ENCODE measurements around the gene BOD1. TPM values are rescaled to one million over a fixed set of nuclear protein-coding genes. Genes with fewer than 3 reads are reported as not detected.

The BOD1 gene
- total and polyA plus RNA-seq, 2 donors (not counting 3 experiments of a cell fraction or from before 2014, with no cell fraction given): 57.6 to 62.4 TPM

DNA sequence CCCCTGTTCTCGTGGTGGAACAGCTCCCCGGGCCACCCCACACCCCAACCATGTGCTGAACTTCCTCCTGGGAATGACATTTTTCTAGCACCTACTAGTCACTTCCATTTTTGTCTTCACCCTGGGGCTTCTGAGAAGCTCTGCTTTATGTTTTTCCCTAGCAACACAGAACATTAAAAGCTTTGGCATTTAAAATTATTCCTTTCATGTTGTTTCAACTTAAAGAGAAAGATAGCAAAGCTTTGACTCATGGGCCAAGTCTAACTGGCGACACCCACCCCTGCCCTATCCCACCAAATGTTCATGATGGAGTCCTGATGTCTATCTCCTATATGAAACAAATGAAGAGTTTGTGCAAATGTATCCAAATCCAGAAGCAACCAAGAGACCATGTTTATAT, 22.4 kb downstream of the BOD1 start:
- ChIA-PET POLR2A (no interaction called here), CTCF (interaction anchor here (1.0 to 1.1 kb wide), 3 partner anchors 12 to 379 kb away, joined by 4 to 7 read pairs (median 4); no protein-coding TSS in a partner anchor)
- Histone ChIP-seq H3K4me2 (ENCODE audit: insufficient read depth, low read length) (no peak overlapping the region), H4K20me1 (replicated peaks; ENCODE audit: control insufficient read depth, extremely low read depth, insufficient read depth, low read length) (no peaks in the 10 kb centered on the region), H3K4me3 (replicated peaks in 1 of 3; ENCODE audit: insufficient read depth in 1 of 3, low read depth in 1 of 3, low read length in 3 of 3) (no peak overlapping the region), H3K27ac (ENCODE audit: insufficient read depth, low read depth, low read length) (no peak overlapping the region), H3K4me1 (ENCODE audit: control insufficient read depth, extremely low read depth, insufficient read depth, low read length) (no peaks in the 10 kb centered on the region), H3K79me2 (ENCODE audit: control insufficient read depth, insufficient read depth, low read length) (no peaks in the 10 kb centered on the region), H3K9me1 (replicated peaks; ENCODE audit: control insufficient read depth, extremely low read depth, insufficient read depth, low read length) (no peaks in the 10 kb centered on the region), H3K27me3 (ENCODE audit: control insufficient read depth in 2 of 2, insufficient read depth in 2 of 2, low read length in 2 of 2) (no peaks in the 10 kb centered on the region), H2AFZ (ENCODE audit: low read depth, low read length) (no peak overlapping the region), H3K9ac (replicated peaks; ENCODE audit: extremely low read depth, insufficient read depth, low read length) (no peak overlapping the region), H3K9me3 (replicated peaks; ENCODE audit: control insufficient read depth, insufficient read depth, low read length) (peaks cover 2% of the 10 kb centered on the region), H3K36me3 (ENCODE audit: control insufficient read depth in 2 of 2, extremely low read depth in 1 of 2, insufficient read depth in 2 of 2, low read length in 2 of 2) (no peaks in the 10 kb centered on the region)
- DNase-seq (ENCODE audit: low read depth, low spot score): no peak
- no peak for FAIRE-seq
- no peak for TF ChIP-seq POLR2A (IDR thresholded peaks at IDR 0.05; ENCODE audit: low read depth, low read length)
- TF ChIP-seq POLR2AphosphoS5 (IDR thresholded peaks at IDR 0.05; ENCODE audit: insufficient read depth, low read depth, low read length): no peak
- no peak for TF ChIP-seq MAX (IDR thresholded peaks at IDR 0.05; ENCODE audit: insufficient read depth, insufficient read length)
- no peak for TF ChIP-seq JUN (IDR thresholded peaks at IDR 0.05; ENCODE audit: borderline replicate concordance, insufficient read depth, insufficient read length, low read depth)
- no peak for TF ChIP-seq FOS (IDR thresholded peaks at IDR 0.05; ENCODE audit: borderline replicate concordance, insufficient read depth, low read length)
- TF ChIP-seq, protein P1, sequence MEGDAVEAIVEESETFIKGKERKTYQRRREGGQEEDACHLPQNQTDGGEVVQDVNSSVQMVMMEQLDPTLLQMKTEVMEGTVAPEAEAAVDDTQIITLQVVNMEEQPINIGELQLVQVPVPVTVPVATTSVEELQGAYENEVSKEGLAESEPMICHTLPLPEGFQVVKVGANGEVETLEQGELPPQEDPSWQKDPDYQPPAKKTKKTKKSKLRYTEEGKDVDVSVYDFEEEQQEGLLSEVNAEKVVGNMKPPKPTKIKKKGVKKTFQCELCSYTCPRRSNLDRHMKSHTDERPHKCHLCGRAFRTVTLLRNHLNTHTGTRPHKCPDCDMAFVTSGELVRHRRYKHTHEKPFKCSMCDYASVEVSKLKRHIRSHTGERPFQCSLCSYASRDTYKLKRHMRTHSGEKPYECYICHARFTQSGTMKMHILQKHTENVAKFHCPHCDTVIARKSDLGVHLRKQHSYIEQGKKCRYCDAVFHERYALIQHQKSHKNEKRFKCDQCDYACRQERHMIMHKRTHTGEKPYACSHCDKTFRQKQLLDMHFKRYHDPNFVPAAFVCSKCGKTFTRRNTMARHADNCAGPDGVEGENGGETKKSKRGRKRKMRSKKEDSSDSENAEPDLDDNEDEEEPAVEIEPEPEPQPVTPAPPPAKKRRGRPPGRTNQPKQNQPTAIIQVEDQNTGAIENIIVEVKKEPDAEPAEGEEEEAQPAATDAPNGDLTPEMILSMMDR (IDR thresholded peaks at IDR 0.05; ENCODE audit: extremely low read depth in 1 of 2, insufficient read depth in 1 of 2, low read depth in 1 of 2, low read length in 2 of 2): no peak
- TF ChIP-seq MYC (IDR thresholded peaks at IDR 0.05; ENCODE audit: low read depth, low read length): no peak
- TF ChIP-seq EZH2 (IDR thresholded peaks at IDR 0.05; ENCODE audit: borderline replicate concordance, low read depth, low read length, severe bottlenecking): no peak
- TF ChIP-seq GATA2 (IDR thresholded peaks at IDR 0.05; ENCODE audit: insufficient read depth, insufficient read length, low read depth, low read length): no peak
- intact Hi-C loops (cut with micrococcal nuclease): no loop called here
- dilution Hi-C loops (cut with MboI; ENCODE audit: extremely low pct_ligation_motif_present, low sequenced_read_pairs): no loop called here
- no TSS peak for BruUV-seq (replicated peaks)

All from endothelial cell of umbilical vein (primary cell).